Type B pancreatic cell (in vitro differentiated cells): ENCODE measurements around the gene CAPN13. TPM values are rescaled to one million over a fixed set of nuclear protein-coding genes. Genes with fewer than 3 reads are reported as not detected.

Experiments
- DNase-seq: peaks from one replicate; pipeline ENCODE4 v3.0.0; 2021; ENCODE audit warnings: mixed read lengths; ENCODE audit not compliant: unreplicated experiment; ENCODE audit errors: extremely low spot score
- H3K27ac Mint-ChIP-seq: 2 replicates; pipeline ENCODE4 v1.8.0; 2021; ENCODE audit warnings: mild to moderate bottlenecking, mixed read lengths
- H3K27me3 Mint-ChIP-seq: 2 replicates; pipeline ENCODE4 v1.8.0; 2021; ENCODE audit warnings: mixed read lengths
- H3K36me3 Mint-ChIP-seq: 2 replicates; pipeline ENCODE4 v1.8.0; 2021; ENCODE audit warnings: mixed read lengths
- H3K4me1 Mint-ChIP-seq: one replicate; pipeline ENCODE4 v1.8.0; 2021; ENCODE audit warnings: mixed read lengths; ENCODE audit not compliant: unreplicated experiment
- H3K4me3 Mint-ChIP-seq: 2 replicates; pipeline ENCODE4 v1.8.0; 2021; ENCODE audit warnings: mild to moderate bottlenecking, mixed read lengths
- H3K9me3 Mint-ChIP-seq: 2 replicates; pipeline ENCODE4 v1.8.0; 2021; ENCODE audit warnings: mixed read lengths
- CTCF ChIP-seq: fragments of 200-600 bp; sonication (generic); conservative IDR thresholded peaks from 2 replicates; pipeline ENCODE4 v1.5.0; 2021; ENCODE audit warnings: antibody characterized with exemption, mild to moderate bottlenecking
- total RNA-seq: library from RNA; stranded (reverse); gene quantifications from 2 replicates; pipeline ENCODE4 v1.2.1, GENCODE V29; 2021; ENCODE audit warnings: low replicate concordance

The CAPN13 gene
- total RNA-seq, 1 donor from 2014 or later: 4.9 TPM

DNA sequence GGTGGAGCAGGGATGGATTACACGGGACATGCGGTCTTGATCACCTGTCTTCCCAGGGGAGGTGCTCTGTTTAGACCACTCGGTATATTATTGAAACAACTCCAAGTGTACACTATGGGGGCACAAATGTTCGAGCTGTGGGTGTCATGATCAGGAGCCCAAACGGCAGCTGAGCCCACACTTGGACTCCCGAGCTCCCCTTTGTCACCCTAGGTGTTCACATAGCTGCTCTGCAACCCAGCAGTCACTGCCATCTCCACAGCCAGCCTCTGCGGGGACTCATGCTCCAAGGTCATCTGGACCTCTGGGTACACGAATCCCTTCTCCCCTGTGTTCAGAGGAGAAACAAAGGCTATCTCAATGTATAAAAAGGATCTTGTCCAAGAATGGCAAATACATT is 46.0 kb downstream of the CAPN13 start:
- no peak for DNase-seq
- H3K9me3 Mint-ChIP-seq: no peaks in the 10 kb centered on the region
- H3K27ac Mint-ChIP-seq: no peak overlapping the region
- H3K4me3 Mint-ChIP-seq: no peak overlapping the region
- peaks cover 14% of the 10 kb centered on the region for H3K4me1 Mint-ChIP-seq
- no peak for TF ChIP-seq CTCF
- peaks cover 43% of the 10 kb centered on the region for H3K27me3 Mint-ChIP-seq
- H3K36me3 Mint-ChIP-seq: no peaks in the 10 kb centered on the region

GRCh38 chr2:30759481-30759880 is 47.8 kb downstream of the CAPN13 start:
- no peaks in the 10 kb centered on the region for H3K9me3 Mint-ChIP-seq
- no peak overlapping the region for H3K27ac Mint-ChIP-seq
- peaks cover 44% of the 10 kb centered on the region for H3K27me3 Mint-ChIP-seq
- no peak overlapping the region for H3K4me3 Mint-ChIP-seq
- H3K4me1 Mint-ChIP-seq: peaks cover 19% of the 10 kb centered on the region
- H3K36me3 Mint-ChIP-seq: no peaks in the 10 kb centered on the region
- no peak for TF ChIP-seq CTCF
- DNase-seq: no peak

GRCh38 chr2:30758191-30758651 is 49.0 kb downstream of the CAPN13 start:
- H3K9me3 Mint-ChIP-seq: no peaks in the 10 kb centered on the region
- H3K27ac Mint-ChIP-seq: no peak overlapping the region
- no peak for DNase-seq

GRCh38 chr2:30757749-30758148 is 49.5 kb downstream of the CAPN13 start:
- no peaks in the 10 kb centered on the region for H3K36me3 Mint-ChIP-seq
- H3K9me3 Mint-ChIP-seq: no peaks in the 10 kb centered on the region
- no peak overlapping the region for H3K27ac Mint-ChIP-seq
- TF ChIP-seq CTCF: no peak
- peaks cover 19% of the 10 kb centered on the region for H3K4me1 Mint-ChIP-seq
- no peak for DNase-seq
- H3K27me3 Mint-ChIP-seq: peaks cover 52% of the 10 kb centered on the region
- H3K4me3 Mint-ChIP-seq: no peak overlapping the region

More at GRCh38 chr2:30758191-30758651, 49.0 kb downstream of the CAPN13 start:
- H3K27me3 Mint-ChIP-seq: peaks cover 52% of the 10 kb centered on the region
- H3K36me3 Mint-ChIP-seq: no peaks in the 10 kb centered on the region
- H3K4me3 Mint-ChIP-seq: no peak overlapping the region
- no peak for TF ChIP-seq CTCF
- peaks cover 19% of the 10 kb centered on the region for H3K4me1 Mint-ChIP-seq

- no peak for TF ChIP-seq CTCF
- Mint-ChIP-seq H3K27ac (no peak overlapping the region), H3K36me3 (no peaks in the 10 kb centered on the region), H3K27me3 (peaks cover 52% of the 10 kb centered on the region), H3K4me1 (peaks cover 19% of the 10 kb centered on the region), H3K9me3 (no peaks in the 10 kb centered on the region), H3K4me3 (no peak overlapping the region)
- DNase-seq: no peak
Measured at GRCh38 chr2:30756971-30757370, 50.3 kb downstream of the CAPN13 start.
